ENCODE results near the gene CAMTA2.

CAMTA2 gene

GRCh38 chr17:5002121-5002788 lies 14.8 kb upstream of the CAMTA2 start:
- DNase-seq (ENCODE audit: low spot score), result no peak

DNA sequence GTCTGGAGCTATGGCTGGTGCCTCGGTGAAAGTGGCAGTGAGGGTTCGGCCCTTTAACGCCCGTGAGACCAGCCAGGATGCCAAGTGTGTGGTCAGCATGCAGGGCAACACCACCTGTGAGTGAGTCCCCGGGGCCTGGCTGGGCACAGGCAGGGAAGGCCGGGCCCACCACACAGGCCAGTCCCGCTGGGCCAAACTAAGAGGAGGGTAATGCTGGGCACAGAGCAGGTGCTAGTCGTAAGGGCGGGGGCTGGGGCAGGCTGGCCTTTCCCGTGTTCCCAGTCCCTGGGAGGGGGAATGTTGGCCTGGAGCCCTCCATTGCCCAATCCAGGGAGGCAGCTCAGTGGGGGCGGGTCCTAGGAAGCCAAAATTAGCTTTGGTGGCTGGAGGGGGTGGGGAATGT lies 12.8 kb upstream of the CAMTA2 start:
- no peak for DNase-seq (ENCODE audit: low spot score)

- DNase-seq (ENCODE audit: low spot score), result no peak
These were observed 12.1 kb upstream of the CAMTA2 start for GRCh38 chr17:4999430-5000093.

GRCh38 chr17:4998732-4999429 lies 11.4 kb upstream of the CAMTA2 start:
- DNase-seq (ENCODE audit: low spot score), result no peak

DNA sequence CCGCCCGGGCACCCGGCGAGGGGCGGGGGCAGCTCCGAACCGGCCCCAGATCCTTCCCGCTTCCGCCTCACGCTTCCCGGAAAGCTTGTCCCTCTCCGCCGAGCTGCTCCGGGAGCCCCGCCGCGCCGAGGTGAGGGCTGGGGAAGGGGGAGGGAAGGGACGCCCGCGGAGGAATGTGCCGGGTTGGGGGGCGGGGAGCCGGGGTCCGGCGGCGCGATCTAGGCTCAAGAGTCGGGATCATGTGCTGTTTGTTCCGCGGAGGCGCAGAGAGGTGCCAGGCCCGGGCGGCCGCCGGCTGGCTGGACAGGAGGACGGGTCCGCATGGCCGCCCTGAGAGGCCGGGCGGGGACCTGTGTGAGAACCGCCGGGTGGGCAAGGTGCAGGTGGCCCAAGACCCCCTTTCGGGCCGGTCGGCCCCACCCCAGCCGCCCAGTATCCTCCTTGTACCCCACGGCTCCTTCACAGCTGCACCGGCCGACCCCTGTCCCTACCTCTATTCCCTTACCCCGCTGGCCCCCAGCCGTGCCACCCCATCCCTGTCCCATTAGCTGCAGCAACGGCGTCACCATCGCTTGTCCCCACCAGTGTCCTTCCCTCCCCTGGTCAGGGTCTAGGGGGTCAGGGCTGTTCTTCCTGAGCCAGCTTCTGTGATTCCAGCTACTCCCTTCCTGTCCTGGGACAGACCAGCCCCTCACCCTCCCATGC lies 10.7 kb upstream of the CAMTA2 start:
- peak; percentile 87 for DNase-seq (ENCODE audit: low spot score)

- DNase-seq (ENCODE audit: low spot score), result peak; percentile 97
These were observed 10.0 kb upstream of the CAMTA2 start, which contains the start of the genes INCA1 and KIF1C for GRCh38 chr17:4997302-4998026. Gene INCA1, minus strand, starts transcription at chr17:4997522. Its CDS starts 3,085 bp downstream, at chr17:4994437. Gene KIF1C, plus strand, starts transcription at chr17:4997950. Its CDS starts 2,297 bp downstream, at chr17:5000247.

DNA sequence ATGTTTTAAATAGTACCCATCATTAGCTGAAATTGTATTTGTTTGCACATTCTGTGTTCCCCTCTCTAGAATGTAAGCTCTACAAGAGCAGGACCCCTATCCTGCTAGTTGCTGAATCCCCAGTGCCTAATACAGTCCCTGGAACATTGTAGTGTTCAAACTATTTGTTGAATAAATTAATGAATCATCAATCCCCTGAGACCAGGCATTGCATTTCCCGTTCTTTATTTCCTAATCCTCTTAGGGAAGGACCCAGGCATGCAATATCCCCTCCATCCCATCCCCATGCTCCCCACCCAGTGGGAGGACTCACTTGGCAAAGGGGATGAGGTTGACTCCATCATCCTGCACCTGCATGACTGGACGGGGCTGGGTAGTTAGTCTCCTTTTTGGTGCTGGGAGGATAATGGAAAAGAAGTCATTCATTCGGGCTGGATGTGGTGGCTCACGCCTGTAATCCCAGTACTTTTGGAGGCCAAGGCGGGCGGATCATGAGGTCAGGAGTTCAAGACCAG lies 6.7 kb upstream of the CAMTA2 start:
- no peak for DNase-seq (ENCODE audit: low spot score)

- DNase-seq (ENCODE audit: low spot score), result no peak
These were observed 492 bp upstream of the CAMTA2 start for GRCh38 chr17:4987767-4988567.

DNA sequence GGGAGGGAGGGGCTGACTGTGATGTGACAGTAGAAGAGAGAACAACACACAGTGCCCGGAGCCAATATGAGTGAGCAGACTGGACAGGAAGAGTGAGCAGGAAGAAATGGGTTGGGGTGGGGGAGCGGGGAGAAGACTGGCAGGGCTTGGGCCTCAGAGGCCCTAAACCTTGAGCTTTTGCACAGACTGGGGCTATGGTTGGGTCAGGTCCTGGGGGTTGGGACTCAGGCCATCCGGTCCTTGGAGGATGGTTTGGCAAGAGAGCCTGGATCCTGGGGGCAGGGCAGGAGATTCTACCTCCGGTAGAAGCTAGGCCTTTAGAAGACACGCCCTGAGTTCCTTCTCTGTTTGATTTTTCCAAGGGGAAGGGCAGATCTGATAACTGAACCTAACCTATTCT lies 1.1 kb downstream of the CAMTA2 start:
- DNase-seq (ENCODE audit: low spot score), result no peak

- DNase-seq (ENCODE audit: low spot score), result no peak
These were observed 5.2 kb downstream of the CAMTA2 start for GRCh38 chr17:4982305-4982704.

GRCh38 chr17:4980644-4981216 lies 6.7 kb downstream of the CAMTA2 start:
- DNase-seq (ENCODE audit: low spot score), result no peak

- no peak for DNase-seq (ENCODE audit: low spot score)
These were observed 8.7 kb downstream of the CAMTA2 start for GRCh38 chr17:4978726-4979125.

DNA sequence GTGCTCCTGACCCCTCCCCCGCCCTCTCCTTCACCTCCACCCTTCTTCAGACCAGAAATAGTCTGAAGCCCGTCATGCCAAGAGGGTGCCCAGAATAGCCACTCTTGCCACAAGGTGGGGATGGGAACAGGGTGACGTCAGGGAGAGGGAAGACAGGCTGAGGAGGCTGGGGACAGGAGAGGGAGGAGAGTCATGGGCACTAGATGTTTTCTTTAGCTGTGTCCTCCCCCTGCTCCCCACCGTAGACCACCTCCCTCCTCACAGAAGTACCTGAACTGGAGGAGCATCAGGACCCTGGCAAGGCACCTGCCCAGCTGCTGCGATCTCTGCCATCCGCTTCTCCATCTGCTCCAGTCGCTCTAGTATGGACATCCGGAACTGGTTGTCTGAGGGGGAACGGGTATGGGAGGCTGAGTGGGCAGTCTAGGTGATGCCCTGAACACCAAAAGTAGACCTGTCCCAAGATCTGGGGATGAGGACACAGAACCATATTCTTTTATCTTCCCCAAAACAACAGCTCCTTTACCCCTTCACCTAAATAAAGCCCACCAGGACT lies 13.3 kb downstream of the CAMTA2 start:
- no peak for DNase-seq (ENCODE audit: low spot score)

GRCh38 chr17:4973256-4974114 lies 14.0 kb downstream of the CAMTA2 start:
- DNase-seq (ENCODE audit: low spot score), result no peak

DNA sequence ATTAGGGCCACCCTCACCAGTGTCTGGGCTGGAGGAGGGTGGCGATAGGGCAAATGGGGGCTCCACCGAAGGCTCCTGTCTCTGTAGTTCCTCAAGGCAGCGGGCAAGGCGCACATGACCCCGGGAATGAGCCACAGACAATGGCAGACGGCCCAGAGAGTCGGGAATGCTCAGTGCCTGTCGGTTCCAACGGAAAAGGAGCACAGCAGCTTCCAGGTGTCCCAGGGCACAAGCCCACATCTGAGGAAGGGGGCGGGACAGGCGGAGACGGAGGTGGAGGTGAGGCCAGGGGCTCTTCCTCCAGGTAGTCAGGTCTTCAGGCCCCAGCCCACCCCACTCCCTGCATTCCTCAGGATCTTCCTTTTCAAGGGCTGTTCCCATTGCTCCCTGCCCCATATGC lies 14.7 kb downstream of the CAMTA2 start:
- DNase-seq (ENCODE audit: low spot score), result no peak

GRCh38 chr17:4972322-4972721 lies 15.2 kb downstream of the CAMTA2 start:
- no peak for DNase-seq (ENCODE audit: low spot score)

GRCh38 chr17:4971826-4972225 lies 15.6 kb downstream of the CAMTA2 start:
- DNase-seq (ENCODE audit: low spot score), result no peak

DNA sequence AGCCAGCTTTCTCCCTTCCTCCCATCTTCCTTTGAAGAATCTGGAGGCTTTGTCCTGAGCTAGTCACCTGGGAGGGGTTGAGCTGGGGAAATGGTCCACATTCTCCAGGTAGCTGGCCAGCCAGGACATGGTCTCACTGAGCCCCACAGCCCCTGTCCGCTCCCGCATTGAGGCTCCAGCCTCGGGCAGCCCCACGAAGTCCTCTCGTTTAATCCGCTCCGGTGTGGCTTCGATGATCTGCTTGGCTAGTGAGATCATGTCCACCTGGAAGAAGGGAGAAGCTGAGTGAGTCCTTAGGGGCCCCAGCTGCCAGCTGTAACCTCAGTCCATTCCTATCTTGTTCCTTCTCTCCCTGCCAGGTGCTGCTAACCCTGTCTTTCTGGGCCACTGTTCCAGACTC lies 17.2 kb downstream of the CAMTA2 start:
- DNase-seq (ENCODE audit: low spot score), result no peak

DNA sequence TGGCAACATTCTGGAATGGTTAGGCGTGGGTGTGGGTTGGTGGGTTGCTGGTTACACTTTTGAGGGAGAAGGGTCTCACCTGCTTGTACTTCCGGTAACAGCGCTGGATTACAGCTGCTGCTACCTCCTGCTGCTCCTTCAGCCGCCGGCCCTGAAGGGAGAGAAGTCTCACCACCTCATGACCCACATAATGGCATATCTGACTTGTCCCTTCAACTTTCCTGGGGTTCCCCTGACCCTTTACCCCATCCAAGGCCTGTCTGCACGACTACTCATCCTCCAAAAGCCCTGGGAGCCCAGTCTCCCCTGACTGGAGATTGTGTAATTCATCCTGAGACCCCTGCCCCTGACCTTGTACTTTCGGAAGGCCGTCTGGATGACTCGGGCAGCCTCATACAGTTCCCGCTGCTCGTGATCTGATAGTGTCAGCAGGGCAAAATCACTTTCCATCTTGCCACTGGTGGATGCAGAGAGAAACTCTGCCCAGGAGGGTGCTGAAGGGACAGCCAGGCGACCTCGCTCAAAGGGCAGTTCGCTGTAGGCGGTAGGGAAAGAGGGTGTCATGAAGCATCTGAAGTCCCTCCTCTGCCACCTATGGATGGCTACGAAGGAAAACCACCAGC lies 17.8 kb downstream of the CAMTA2 start:
- DNase-seq (ENCODE audit: low spot score), result no peak

Measured in ecto neural progenitor cell (in vitro differentiated cells).